K562 (cell line): Measurements from ENCODE around the gene FBXO33. TPM values are rescaled to one million over a fixed set of nuclear protein-coding genes. Genes with fewer than 3 reads are reported as not detected.
A peak's percentile ranks its signal among the peaks of the same experiment; 100 is the strongest.

Source experiments
- CCNT2 ChIP-seq: IDR thresholded peaks from 2 replicates; pipeline ENCODE4 v1.6.1; 2011; ENCODE audit warnings: borderline replicate concordance, low read depth, mild to moderate bottlenecking, moderate library complexity, mixed read lengths, low read length; ENCODE audit not compliant: insufficient read length; ENCODE audit errors: extremely low read depth
- CXXC5 ChIP-seq: fragments of 250-450 bp; sonication (Bioruptor Pico); IDR thresholded peaks from 2 replicates; pipeline ENCODE4 v1.8.0; 2022; ENCODE audit warnings: inconsistent platforms, mild to moderate bottlenecking, moderate library complexity
- FOXA3 ChIP-seq, 2 experiments: fragments of 450-650 bp in 1 of 2; sonication (generic) in 1 of 2; formaldehyde crosslinking; IDR thresholded peaks in 1 of 2; conservative IDR thresholded peaks in 1 of 2; 2 replicates each; pipeline versions ENCODE4 v1.4.0 to v1.8.0; 2020 to 2022; ENCODE audit warnings: mild to moderate bottlenecking in 2 of 2, missing genetic modification reagents in 1 of 2
- HDAC1 ChIP-seq, 2 experiments: fragments of 450-650 bp; IDR thresholded peaks; 2 replicates each; pipeline ENCODE4 v1.6.1; 2016 to 2017; ENCODE audit warnings: inconsistent platforms in 1 of 2, mild to moderate bottlenecking in 1 of 2, moderate library complexity in 1 of 2
- HDAC8 ChIP-seq: fragments of 450-650 bp; IDR thresholded peaks from 2 replicates; pipeline ENCODE4 v1.6.1; 2016; ENCODE audit warnings: mild to moderate bottlenecking, missing genetic modification characterization, moderate library complexity, missing compliant biosample characterization
- NR4A1 ChIP-seq, 2 experiments: fragments of 250-450 bp in 1 of 2; fragments of 450-650 bp in 1 of 2; sonication (Bioruptor Pico) in 1 of 2; IDR thresholded peaks; 2 replicates each; pipeline versions ENCODE4 v1.4.0 to v1.6.1; 2016 to 2020; ENCODE audit warnings: mild to moderate bottlenecking in 2 of 2, missing compliant biosample characterization in 1 of 2, missing genetic modification characterization in 1 of 2, moderate library complexity in 1 of 2
- PHB ChIP-seq: fragments of 250-450 bp; sonication (Bioruptor Pico); IDR thresholded peaks from 2 replicates; pipeline ENCODE4 v1.5.0; 2021
- PHF8 ChIP-seq: fragments of 200-600 bp; sonication (generic); IDR thresholded peaks from 2 replicates; pipeline ENCODE4 v1.6.1; 2012; ENCODE audit warnings: mixed run types, mild to moderate bottlenecking, inconsistent platforms, low read length, moderate library complexity, borderline replicate concordance
- POLR2AphosphoS5 ChIP-seq: IDR thresholded peaks from 2 replicates; pipeline ENCODE4 v1.6.1; 2011; ENCODE audit warnings: mild to moderate bottlenecking, low read depth, low read length, moderate library complexity; ENCODE audit not compliant: control insufficient read depth, insufficient read depth
- RB1 ChIP-seq: fragments of 450-650 bp; IDR thresholded peaks from 2 replicates; pipeline ENCODE4 v1.6.1; 2017; ENCODE audit warnings: low read depth, mild to moderate bottlenecking
- TAF1 ChIP-seq: IDR thresholded peaks from 2 replicates; pipeline ENCODE4 v1.6.1; 2011; ENCODE audit warnings: mild to moderate bottlenecking, low read length, moderate library complexity; ENCODE audit not compliant: insufficient read depth, control insufficient read depth, severe bottlenecking; ENCODE audit errors: extremely low read depth
- THRAP3 ChIP-seq: fragments of 450-650 bp; IDR thresholded peaks from 2 replicates; pipeline ENCODE4 v1.6.1; 2016; ENCODE audit warnings: mild to moderate bottlenecking, inconsistent platforms, borderline replicate concordance
- ZBTB1 ChIP-seq: sonication (generic); formaldehyde crosslinking; IDR thresholded peaks from 2 replicates; pipeline ENCODE4 v1.8.1; 2023; ENCODE audit warnings: missing genetic modification reagents, low read depth, mild to moderate bottlenecking, borderline replicate concordance
- ZEB2 ChIP-seq: fragments of 450-650 bp; IDR thresholded peaks from 2 replicates; pipeline ENCODE4 v1.6.1; 2016
- ZFP1 ChIP-seq: fragments of 450-650 bp; formaldehyde crosslinking; IDR thresholded peaks from 2 replicates; pipeline ENCODE4 v1.4.0; 2020; ENCODE audit warnings: mild to moderate bottlenecking, mixed read lengths
- ZFP30 ChIP-seq: fragments of 250-450 bp; sonication (Bioruptor Pico); IDR thresholded peaks from 2 replicates; pipeline ENCODE4 v1.8.0; 2022; ENCODE audit warnings: moderate library complexity, mild to moderate bottlenecking, inconsistent platforms, borderline replicate concordance
- ZFPM2 ChIP-seq: fragments of 250-450 bp; sonication (Bioruptor Pico); IDR thresholded peaks from 2 replicates; pipeline ENCODE4 v1.5.1; 2022; ENCODE audit warnings: mild to moderate bottlenecking
- ZNF12 ChIP-seq: sonication (generic); formaldehyde crosslinking; IDR thresholded peaks from 2 replicates; pipeline ENCODE4 v1.4.0; 2020; ENCODE audit warnings: mild to moderate bottlenecking, missing genetic modification reagents
- ZNF354B ChIP-seq: fragments of 250-450 bp; sonication (Bioruptor Pico); IDR thresholded peaks from 2 replicates; pipeline ENCODE4 v1.4.0; 2020
- ZNF668 ChIP-seq: fragments of 250-450 bp; sonication (Bioruptor Pico); IDR thresholded peaks from 2 replicates; pipeline ENCODE4 v1.8.0; 2022; ENCODE audit warnings: mild to moderate bottlenecking, inconsistent platforms
- polyA plus RNA-seq, 8 experiments: library from polyadenylated mRNA; depleted of rRNA in 4 of 8; stranded (reverse) in 5 of 8; unstranded in 3 of 8; fragments of >200 nt; fragmentation: Nextera tagmentation in 2 of 8; fragmentation: Illumina TruSeq in 1 of 8; extraction: Ambion mirVana in 2 of 8; extraction: Trizol in 1 of 8; gene quantifications; 2 replicates each; pipeline versions ENCODE4 v1.2.1 to v1.2.3, GENCODE V29; 2011 to 2014; ENCODE audit warnings: inconsistent platforms in 1 of 8, missing spikeins in 1 of 8
- total RNA-seq, 7 experiments: library from RNA; depleted of rRNA in 6 of 7; stranded (reverse); fragments of >200 nt in 6 of 7; fragmentation: Illumina TruSeq in 2 of 7; extraction: Trizol in 2 of 7; gene quantifications; 2 replicates each; pipeline versions ENCODE4 v1.2.1 to v1.2.3, GENCODE V29; 2011 to 2021; ENCODE audit warnings: low replicate concordance in 1 of 7
- TF ChIP-seq, protein P1 (sequence below), 2 experiments: IDR thresholded peaks; 2 replicates each; pipeline ENCODE4 v1.6.1; 2012; ENCODE audit warnings: improper control_type of control experiment in 2 of 2, low read depth in 2 of 2, low read length in 2 of 2, borderline replicate concordance in 1 of 2
- TF ChIP-seq, protein P2 (sequence below): fragments of 150-350 bp; IDR thresholded peaks from 2 replicates; pipeline ENCODE4 v1.6.1; 2014; ENCODE audit warnings: low read depth, mild to moderate bottlenecking, low read length, borderline replicate concordance

FBXO33 gene
- total and polyA plus RNA-seq, 9 of the 15 experiments (the other 6 are each of a cell fraction or from before 2014, with no cell fraction given): 1.6 to 7.5 (median 5.0) TPM

DNA sequence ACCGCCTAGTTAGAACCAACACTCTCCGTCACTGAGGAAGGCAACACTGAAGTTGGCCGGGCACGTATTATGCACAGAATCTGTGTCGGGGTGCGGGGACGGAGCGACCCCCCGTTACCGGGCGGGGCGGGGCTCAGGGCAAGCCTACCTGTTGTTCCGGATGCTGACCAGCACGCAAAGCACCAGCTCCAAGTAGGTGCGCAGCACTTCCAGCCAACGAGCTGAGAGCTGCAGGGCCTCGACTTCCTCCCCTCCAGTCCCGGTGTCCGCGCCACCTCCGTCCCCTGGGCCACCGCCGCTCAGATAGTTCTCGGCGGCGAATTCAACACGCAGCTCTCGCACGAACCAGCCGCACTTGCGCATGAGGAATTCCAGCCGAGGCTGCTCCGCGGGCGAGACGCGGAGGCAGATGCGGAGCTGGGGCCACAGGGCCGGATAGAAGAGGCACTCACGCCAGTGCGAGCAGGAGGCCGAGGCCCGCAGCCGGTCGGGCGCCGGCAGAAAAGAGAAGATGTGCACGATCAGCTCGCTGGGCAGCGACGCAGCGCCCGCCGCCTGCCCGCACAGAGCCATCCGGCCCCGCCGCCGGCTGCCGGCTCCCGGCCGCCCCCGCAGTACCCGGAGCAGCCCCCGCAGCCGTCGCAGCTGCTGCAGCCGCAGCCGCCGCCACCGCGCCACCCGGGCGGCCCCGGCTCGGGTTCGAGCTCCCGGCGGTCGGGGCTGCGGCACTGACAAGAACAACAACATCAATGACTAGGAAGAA is 636 bp downstream of the FBXO33 start (continued):
- TF ChIP-seq HDAC1 (IDR thresholded peaks at IDR 0.05): peak in 1 of 2 experiments; percentile 28; a peak in 1 of 4 replicates
- TF ChIP-seq NR4A1 (CRISPR knock-in tag; IDR thresholded peaks at IDR 0.05): no peak
- no peak for TF ChIP-seq NR4A1 (tag; IDR thresholded peaks at IDR 0.05)
- TF ChIP-seq CXXC5 (CRISPR knock-in tag): peak; percentile 59; the same call in 1 of the 2 replicates
- TF ChIP-seq ZNF354B (CRISPR knock-in tag): no peak
- TF ChIP-seq TAF1: peak; percentile 83
- TF ChIP-seq CCNT2: peak; percentile 2
- TF ChIP-seq HDAC8: no peak
- TF ChIP-seq ZFP1 (CRISPR knock-in tag): no peak
- TF ChIP-seq, protein P1, sequence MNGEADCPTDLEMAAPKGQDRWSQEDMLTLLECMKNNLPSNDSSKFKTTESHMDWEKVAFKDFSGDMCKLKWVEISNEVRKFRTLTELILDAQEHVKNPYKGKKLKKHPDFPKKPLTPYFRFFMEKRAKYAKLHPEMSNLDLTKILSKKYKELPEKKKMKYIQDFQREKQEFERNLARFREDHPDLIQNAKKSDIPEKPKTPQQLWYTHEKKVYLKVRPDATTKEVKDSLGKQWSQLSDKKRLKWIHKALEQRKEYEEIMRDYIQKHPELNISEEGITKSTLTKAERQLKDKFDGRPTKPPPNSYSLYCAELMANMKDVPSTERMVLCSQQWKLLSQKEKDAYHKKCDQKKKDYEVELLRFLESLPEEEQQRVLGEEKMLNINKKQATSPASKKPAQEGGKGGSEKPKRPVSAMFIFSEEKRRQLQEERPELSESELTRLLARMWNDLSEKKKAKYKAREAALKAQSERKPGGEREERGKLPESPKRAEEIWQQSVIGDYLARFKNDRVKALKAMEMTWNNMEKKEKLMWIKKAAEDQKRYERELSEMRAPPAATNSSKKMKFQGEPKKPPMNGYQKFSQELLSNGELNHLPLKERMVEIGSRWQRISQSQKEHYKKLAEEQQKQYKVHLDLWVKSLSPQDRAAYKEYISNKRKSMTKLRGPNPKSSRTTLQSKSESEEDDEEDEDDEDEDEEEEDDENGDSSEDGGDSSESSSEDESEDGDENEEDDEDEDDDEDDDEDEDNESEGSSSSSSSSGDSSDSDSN (IDR thresholded peaks at IDR 0.05; ENCODE audit: borderline replicate concordance in 1 of 2, low read depth in 2 of 2, low read length in 2 of 2): peak in 1 of 2 experiments; percentile 7; a peak in 1 of 4 replicates
- TF ChIP-seq THRAP3: no peak
- TF ChIP-seq PHB (CRISPR knock-in tag): no peak
- TF ChIP-seq ZFP30 (CRISPR knock-in tag): no peak
- 0 out of 4 replicates have a peak, but pooled peaks of 1 of the 2 experiments have one; percentile 12 for TF ChIP-seq FOXA3 (CRISPR knock-in tag; conservative IDR thresholded peaks at IDR 0.05 in 1 of 2, IDR thresholded peaks at IDR 0.05 in 1 of 2)
- TF ChIP-seq ZFPM2 (CRISPR knock-in tag): no peak
- no peak for TF ChIP-seq RB1
- peak; percentile 44; the same call in 1 of the 2 replicates for TF ChIP-seq PHF8
- TF ChIP-seq ZBTB1 (CRISPR knock-in tag): peak; percentile 27; the same call in 1 of the 2 replicates
- no peak for TF ChIP-seq ZEB2
- TF ChIP-seq POLR2AphosphoS5: peak; percentile 52; the same call in 1 of the 2 replicates
- TF ChIP-seq, protein P2, sequence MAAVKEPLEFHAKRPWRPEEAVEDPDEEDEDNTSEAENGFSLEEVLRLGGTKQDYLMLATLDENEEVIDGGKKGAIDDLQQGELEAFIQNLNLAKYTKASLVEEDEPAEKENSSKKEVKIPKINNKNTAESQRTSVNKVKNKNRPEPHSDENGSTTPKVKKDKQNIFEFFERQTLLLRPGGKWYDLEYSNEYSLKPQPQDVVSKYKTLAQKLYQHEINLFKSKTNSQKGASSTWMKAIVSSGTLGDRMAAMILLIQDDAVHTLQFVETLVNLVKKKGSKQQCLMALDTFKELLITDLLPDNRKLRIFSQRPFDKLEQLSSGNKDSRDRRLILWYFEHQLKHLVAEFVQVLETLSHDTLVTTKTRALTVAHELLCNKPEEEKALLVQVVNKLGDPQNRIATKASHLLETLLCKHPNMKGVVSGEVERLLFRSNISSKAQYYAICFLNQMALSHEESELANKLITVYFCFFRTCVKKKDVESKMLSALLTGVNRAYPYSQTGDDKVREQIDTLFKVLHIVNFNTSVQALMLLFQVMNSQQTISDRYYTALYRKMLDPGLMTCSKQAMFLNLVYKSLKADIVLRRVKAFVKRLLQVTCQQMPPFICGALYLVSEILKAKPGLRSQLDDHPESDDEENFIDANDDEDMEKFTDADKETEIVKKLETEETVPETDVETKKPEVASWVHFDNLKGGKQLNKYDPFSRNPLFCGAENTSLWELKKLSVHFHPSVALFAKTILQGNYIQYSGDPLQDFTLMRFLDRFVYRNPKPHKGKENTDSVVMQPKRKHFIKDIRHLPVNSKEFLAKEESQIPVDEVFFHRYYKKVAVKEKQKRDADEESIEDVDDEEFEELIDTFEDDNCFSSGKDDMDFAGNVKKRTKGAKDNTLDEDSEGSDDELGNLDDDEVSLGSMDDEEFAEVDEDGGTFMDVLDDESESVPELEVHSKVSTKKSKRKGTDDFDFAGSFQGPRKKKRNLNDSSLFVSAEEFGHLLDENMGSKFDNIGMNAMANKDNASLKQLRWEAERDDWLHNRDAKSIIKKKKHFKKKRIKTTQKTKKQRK: no peak
- TF ChIP-seq ZNF12 (CRISPR knock-in tag): no peak
- TF ChIP-seq ZNF668 (CRISPR knock-in tag): no peak
